Stimulated activated CD8-positive, alpha-beta memory T cell treated with anti-CD3 and anti-CD28 coated beads, Interleukin-4, amount 100 ng/mL, for 4 hours (primary cell): ENCODE data around the gene CNRIP1.
A peak's percentile ranks its signal among the peaks of the same experiment; 100 is the strongest.
"Not testable (repeated sequence)": the region's sequence is repeated elsewhere in the genome, so short reads cannot be mapped to it uniquely, and the experiment has no call there.

ENCODE experiments used
- DNase-seq, 2 donors: peaks; one replicate each; pipeline ENCODE4 v3.0.0-alpha.2; 2020; ENCODE audit warnings: low read depth in 2 of 2, low spot score in 1 of 2

Gene CNRIP1

GRCh38 chr2:68319398-68320117 is at the start of gene CNRIP1:
TSS of gene CNRIP1 (minus strand) at chr2:68319949. CDS start at chr2:68319400, 549 bp downstream.
- no peak for DNase-seq

- DNase-seq: no peak
Observed at GRCh38 chr2:68369337-68369734, 49.6 kb upstream of the CNRIP1 start.

GRCh38 chr2:68368654-68369336 is 49.0 kb upstream of the CNRIP1 start:
- no peak for DNase-seq

GRCh38 chr2:68367953-68368653 is 48.4 kb upstream of the CNRIP1 start:
- DNase-seq: no peak

- no peak for DNase-seq
Observed at GRCh38 chr2:68366083-68366560, 46.4 kb upstream of the CNRIP1 start.

GRCh38 chr2:68365087-68365486 is 45.3 kb upstream of the CNRIP1 start, which contains the start of gene PLEK:
TSS of gene PLEK (plus strand) at chr2:68365282. CDS start at chr2:68365352, 70 bp downstream.
- no peak for DNase-seq

- DNase-seq: no peak
Observed at GRCh38 chr2:68363721-68364120, 44.0 kb upstream of the CNRIP1 start.

GRCh38 chr2:68362749-68363148 is 43.0 kb upstream of the CNRIP1 start:
- DNase-seq: no peak

- DNase-seq: peak; percentile 59 to 72
Observed at GRCh38 chr2:68362069-68362468, 42.3 kb upstream of the CNRIP1 start.

- no peak for DNase-seq
Observed at GRCh38 chr2:68359889-68360288, 40.1 kb upstream of the CNRIP1 start.

- DNase-seq: no peak
Observed at GRCh38 chr2:68357605-68358337, 38.0 kb upstream of the CNRIP1 start.

GRCh38 chr2:68356599-68357239 is 37.0 kb upstream of the CNRIP1 start:
- DNase-seq: no peak

- no peak for DNase-seq
Observed at GRCh38 chr2:68352651-68353391, 33.1 kb upstream of the CNRIP1 start.

- no peak for DNase-seq
Observed at GRCh38 chr2:68351997-68352396, 32.2 kb upstream of the CNRIP1 start.

- DNase-seq: not testable (repeated sequence)
Observed at GRCh38 chr2:68349091-68349490, 29.3 kb upstream of the CNRIP1 start.

GRCh38 chr2:68345129-68345875 is 25.6 kb upstream of the CNRIP1 start:
- no peak for DNase-seq

- no peak for DNase-seq
Observed at GRCh38 chr2:68344031-68344430, 24.3 kb upstream of the CNRIP1 start.

GRCh38 chr2:68342470-68342869 is 22.7 kb upstream of the CNRIP1 start:
- DNase-seq: no peak

- DNase-seq: no peak
Observed at GRCh38 chr2:68341583-68341982, 21.8 kb upstream of the CNRIP1 start.

GRCh38 chr2:68341062-68341329 is 21.2 kb upstream of the CNRIP1 start:
- DNase-seq: no peak
